Skeletal muscle cell (primary cell): ENCODE results near the gene NCOA3.
"Not testable (repeated sequence)": the region's sequence is repeated elsewhere in the genome, so short reads cannot be mapped to it uniquely, and the experiment has no call there.

Experiments
- DNase-seq: peaks from one replicate; pipeline ENCODE4 v3.0.0-alpha.2; 2010; ENCODE audit warnings: low read depth
- H3K4me3 ChIP-seq: 2 replicates; pipeline ENCODE4 v1.5.1; 2011; ENCODE audit warnings: low read depth, mild to moderate bottlenecking, control low read depth, low read length, moderate library complexity

Gene NCOA3

GRCh38 chr20:47501482-47502270 lies at the start of gene NCOA3:
TSS of gene NCOA3 (plus strand) at chr20:47501887. CDS start at chr20:47622248, 120,361 bp downstream.
- H3K4me3 ChIP-seq: peak within 1 kb of the TSS; percentile 96
- peak; percentile 66 for DNase-seq

- H3K4me3 ChIP-seq: no peak overlapping the region
- no peak for DNase-seq
Observed at GRCh38 chr20:47452736-47453161, 48.9 kb upstream of the NCOA3 start.

DNA sequence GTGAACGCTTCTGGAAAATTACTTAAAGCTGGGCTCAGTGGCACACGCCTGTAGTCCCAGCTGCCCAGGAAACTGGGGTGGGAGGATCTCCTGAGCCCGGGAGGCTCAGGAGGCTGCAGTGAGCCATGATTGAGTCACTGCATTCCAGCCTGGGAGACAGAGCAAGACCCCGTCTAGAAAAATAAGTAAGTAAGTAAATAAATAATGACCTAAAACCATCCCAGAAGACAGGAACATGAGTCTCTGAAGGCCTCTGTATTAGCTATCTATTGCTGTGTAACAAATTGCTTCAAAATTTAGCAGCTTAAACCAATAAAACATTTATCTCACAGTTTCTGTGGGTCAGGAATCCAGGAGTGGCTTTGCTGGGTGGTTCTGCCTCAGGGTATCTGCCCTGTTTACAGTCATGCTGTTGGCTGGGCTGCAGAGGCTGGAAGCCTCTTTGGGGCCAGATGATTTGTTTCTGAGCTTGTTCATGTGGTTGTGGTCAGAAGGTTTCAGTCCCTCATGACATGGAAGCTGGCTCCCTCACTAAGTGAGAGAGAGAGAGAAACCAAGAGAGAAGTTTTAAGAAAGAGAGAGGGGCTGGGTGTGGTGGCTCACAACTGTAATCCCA lies 48.4 kb upstream of the NCOA3 start:
- DNase-seq: peak; percentile 56
- H3K4me3 ChIP-seq: no peak overlapping the region

GRCh38 chr20:47454298-47455132 lies 47.2 kb upstream of the NCOA3 start:
- DNase-seq: no peak
- no peak overlapping the region for H3K4me3 ChIP-seq

- DNase-seq: no peak
- H3K4me3 ChIP-seq: no peak overlapping the region
Observed at GRCh38 chr20:47455133-47456040, 46.3 kb upstream of the NCOA3 start.

DNA sequence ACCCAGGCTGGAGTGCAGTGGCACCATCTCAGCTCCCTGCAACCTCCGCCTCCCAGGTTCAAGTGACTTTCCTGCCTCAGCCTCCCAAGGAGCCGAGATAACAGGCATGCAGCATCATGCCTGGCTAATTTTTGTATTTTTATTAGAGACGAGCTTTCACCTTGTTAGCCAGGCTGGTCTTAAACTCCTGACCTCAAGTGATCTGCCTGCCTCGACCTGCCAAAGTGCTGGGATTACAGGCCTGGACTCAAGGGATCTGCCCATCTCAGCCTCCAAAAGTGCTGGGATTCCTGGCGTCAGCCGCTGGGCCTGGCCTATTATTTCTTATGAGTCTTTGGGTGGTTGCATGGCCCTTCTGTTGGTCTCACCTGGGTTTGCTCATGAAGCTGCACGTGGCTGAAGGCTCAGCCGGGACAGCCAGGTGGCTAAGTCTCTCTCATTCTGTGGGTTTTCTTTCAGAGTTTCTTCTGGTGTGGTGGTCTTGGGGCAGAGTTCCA lies 45.6 kb upstream of the NCOA3 start:
- no peak for DNase-seq
- H3K4me3 ChIP-seq: no peak overlapping the region

- H3K4me3 ChIP-seq: no peak overlapping the region
- peak; percentile 37 for DNase-seq
Observed at GRCh38 chr20:47456952-47457724, 44.5 kb upstream of the NCOA3 start.

GRCh38 chr20:47458280-47459050 lies 43.2 kb upstream of the NCOA3 start:
- H3K4me3 ChIP-seq, DNase-seq: not testable (repeated sequence)

DNA sequence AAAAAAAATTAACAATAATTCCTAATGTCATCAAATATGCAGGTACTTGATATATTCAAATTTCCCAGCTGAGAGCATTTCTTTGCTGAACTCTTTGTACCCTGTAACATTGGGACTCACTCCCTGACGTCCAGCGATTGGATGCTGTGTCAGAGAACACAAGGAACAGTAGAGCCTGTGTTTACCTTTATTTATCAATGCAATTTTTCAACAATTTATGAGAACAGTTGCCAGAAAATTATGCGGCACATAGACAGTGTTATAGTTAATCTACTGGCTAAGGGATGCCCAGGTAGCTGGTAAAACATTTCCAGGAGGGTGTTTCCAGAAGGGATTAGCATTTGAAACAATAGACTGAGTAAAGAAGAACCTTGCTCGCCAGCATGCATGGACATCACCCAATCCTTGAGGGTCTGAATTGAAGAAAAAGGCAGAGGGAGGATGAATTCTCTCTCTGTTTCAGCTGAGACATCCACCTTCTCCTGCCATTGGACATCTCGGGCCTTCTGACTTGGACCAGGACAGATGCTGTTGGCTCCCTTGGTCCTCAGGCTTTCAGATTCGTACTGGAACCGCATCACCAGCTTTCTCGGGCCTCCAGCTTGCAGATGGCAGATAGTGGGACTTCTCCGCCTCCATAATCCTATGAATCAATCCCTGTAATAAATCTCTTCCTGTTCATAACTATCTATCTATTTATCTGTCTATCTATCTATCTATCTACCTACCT lies 42.2 kb upstream of the NCOA3 start:
- DNase-seq: no peak
- H3K4me3 ChIP-seq: no peak overlapping the region

DNA sequence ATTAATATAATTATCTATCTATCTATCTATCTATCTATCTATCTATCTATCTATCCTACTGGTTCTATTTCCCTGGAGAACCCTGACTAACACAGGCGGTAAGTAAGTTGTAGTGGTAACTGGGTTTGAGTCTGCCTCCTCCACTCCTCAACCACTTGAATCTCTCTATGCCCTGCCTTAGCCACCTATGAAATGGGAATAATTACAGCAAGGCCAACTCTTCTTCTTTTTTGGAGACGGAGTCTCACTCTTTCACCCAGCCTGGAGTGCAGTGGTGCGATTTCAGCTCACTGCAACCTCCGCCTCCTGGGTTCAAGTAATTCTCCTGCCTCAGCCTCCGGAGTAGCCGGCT lies 41.0 kb upstream of the NCOA3 start:
- not testable (repeated sequence) for DNase-seq, H3K4me3 ChIP-seq

GRCh38 chr20:47461120-47461685 lies 40.5 kb upstream of the NCOA3 start:
- DNase-seq: no peak
- no peak overlapping the region for H3K4me3 ChIP-seq

DNA sequence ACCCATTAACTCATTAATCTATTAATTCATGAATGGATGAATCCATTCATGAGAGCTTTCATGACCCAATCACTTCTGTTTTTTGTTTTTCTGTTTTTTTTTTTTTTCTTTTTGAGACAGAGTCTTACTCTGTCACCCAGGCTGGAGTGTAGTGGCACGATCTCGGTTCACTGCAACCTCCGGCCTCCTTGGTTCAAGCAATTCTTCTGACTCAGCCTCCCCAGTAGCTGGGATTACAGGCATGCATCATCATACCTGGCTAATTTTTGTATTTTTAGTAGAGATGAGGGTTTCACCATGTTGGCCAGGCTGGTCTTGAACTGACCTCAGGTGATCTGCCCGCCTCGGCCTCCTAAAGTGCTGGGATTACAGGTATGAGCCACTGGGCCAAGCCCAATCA lies 39.8 kb upstream of the NCOA3 start:
- not testable (repeated sequence) for H3K4me3 ChIP-seq, DNase-seq

DNA sequence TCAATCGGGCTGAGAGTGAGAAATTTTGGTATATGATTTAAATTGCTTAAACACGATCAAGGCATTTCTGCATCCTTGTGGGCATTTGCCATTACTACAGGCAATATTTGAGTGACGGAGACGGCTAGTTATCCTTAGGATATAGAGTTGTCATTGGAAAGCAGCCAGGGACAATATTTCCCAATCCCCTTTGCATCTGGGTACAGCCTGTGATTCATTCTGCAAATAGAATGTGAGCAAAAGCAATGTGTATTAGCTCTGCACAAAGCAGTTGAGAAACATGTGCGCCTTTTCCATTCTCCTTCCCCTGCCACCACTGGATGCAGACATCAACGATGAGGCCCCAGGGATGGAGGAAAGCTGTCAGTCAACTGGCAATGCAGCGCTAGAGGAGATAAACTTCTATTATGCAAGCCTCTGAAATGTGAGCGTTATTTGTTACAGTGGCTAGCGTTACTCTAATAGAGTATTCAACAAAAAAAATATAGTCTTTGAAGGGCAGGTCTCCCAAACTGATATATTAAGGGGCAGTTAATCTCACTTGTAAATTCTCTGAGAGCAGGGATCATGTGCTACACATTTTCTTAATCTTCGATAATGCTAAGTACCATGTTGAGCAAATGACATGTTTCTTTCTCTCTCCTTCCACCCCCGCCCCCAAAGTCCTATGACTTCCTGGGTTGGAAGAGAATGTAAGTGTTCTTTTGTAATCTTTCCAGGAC lies 37.1 kb upstream of the NCOA3 start:
- DNase-seq: peak; percentile 98
- no peak overlapping the region for H3K4me3 ChIP-seq

DNA sequence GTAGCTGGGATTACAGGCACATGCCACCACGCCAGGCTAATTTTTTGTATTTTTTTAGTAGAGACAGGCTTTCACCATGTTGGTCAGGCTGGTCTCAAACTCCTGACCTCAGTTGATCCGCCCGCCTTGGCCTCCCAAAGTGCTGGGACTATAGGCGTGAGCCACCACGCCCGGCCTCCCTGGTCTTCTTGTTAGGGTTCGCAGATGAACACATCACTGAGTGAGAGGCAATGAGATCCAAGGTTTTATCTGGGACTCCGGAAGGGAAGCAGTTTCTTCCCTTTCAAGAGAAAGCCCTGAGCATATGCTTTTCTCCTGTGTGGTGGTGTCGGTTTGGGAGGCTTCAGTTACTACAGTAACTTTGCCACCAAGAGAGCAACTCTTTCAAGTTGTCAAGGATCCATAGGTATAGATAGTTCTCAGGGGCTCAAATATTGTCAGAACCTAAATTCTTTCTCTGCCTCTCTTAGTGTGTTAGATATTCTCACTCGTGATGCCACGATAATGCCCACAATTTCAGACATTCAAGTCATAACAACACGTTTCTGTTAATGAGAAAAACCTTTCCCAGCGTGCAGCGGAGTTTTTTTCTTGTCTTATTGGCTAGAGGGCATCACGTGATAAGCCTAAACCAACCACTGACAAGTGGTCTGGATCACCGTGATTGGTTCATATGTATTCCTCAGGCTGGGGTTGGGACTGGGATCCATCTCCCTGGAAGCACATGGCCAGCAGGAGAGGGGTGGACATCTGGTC lies 36.2 kb upstream of the NCOA3 start:
- no peak overlapping the region for H3K4me3 ChIP-seq
- no peak for DNase-seq

DNA sequence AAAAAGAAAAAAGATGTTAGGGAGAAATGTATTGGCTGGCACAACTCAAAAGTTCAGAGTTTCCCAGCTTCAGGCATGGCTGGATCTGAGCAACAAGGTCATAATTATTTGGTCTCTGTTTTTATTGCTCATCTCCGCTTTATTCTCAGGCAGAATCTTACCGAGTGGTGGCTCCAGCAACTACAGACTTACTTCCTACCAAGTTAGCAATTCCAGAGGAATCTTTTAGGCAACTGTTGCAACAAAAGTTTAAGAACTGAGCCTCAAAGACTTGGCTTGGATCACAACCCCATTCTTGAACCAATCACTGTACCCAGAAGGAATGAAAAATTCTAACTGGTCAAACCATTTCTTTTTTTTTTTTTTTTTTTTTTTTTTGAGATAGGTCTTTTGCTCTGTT lies 35.5 kb upstream of the NCOA3 start:
- H3K4me3 ChIP-seq: no peak overlapping the region
- DNase-seq: peak; percentile 4
